Loucy (cell line): ENCODE measurements around the gene GSKIP.

Source experiments
- H2AFZ ChIP-seq: fragments of 200-600 bp; sonication (generic); 2 replicates; pipeline ENCODE4 v1.6.0; 2016; ENCODE audit warnings: antibody characterized with exemption, mild to moderate bottlenecking, low read length, moderate library complexity
- H3F3A ChIP-seq: fragments of 200-600 bp; 2 replicates; pipeline ENCODE4 v1.6.0; 2016; ENCODE audit warnings: antibody characterized with exemption, low read depth, mild to moderate bottlenecking
- H3K27me3 ChIP-seq: fragments of 200-600 bp; sonication (generic); 2 replicates; pipeline ENCODE4 v1.6.1; 2014; ENCODE audit warnings: low read length, mild to moderate bottlenecking; ENCODE audit not compliant: insufficient read depth, poor library complexity, severe bottlenecking
- H3K36me3 ChIP-seq: fragments of 200-600 bp; sonication (generic); 2 replicates; pipeline ENCODE4 v1.6.1; 2016; ENCODE audit warnings: low read length; ENCODE audit not compliant: insufficient read depth
- H3K4me1 ChIP-seq: fragments of 200-600 bp; sonication (generic); 2 replicates; pipeline ENCODE4 v1.5.1; 2014; ENCODE audit warnings: low read length, mild to moderate bottlenecking; ENCODE audit not compliant: insufficient read depth, poor library complexity, severe bottlenecking
- H3K4me2 ChIP-seq: fragments of 200-600 bp; sonication (generic); 2 replicates; pipeline ENCODE4 v1.6.0; 2014; ENCODE audit warnings: antibody characterized with exemption, low read length, low read depth, mild to moderate bottlenecking; ENCODE audit not compliant: poor library complexity, severe bottlenecking
- H3K4me3 ChIP-seq: fragments of 200-600 bp; sonication (generic); 2 replicates; pipeline ENCODE4 v1.5.1; 2014; ENCODE audit warnings: low read length, mild to moderate bottlenecking, mixed read lengths; ENCODE audit not compliant: poor library complexity, severe bottlenecking
- H3K79me2 ChIP-seq: fragments of 200-600 bp; sonication (generic); 2 replicates; pipeline ENCODE4 v1.6.1; 2014; ENCODE audit warnings: low read length; ENCODE audit not compliant: insufficient read depth
- H3K9ac ChIP-seq: fragments of 200-600 bp; sonication (generic); 2 replicates; pipeline ENCODE4 v1.6.0; 2014; ENCODE audit warnings: mild to moderate bottlenecking, low read depth, low read length, moderate library complexity; ENCODE audit not compliant: poor library complexity, severe bottlenecking
- H3K9me2 ChIP-seq: fragments of 200-600 bp; sonication (generic); replicated peaks from 2 replicates; pipeline ENCODE4 v1.6.1; 2016; ENCODE audit warnings: low read depth, low read length, mixed read lengths
- H3K9me3 ChIP-seq: fragments of 200-600 bp; sonication (generic); 2 replicates; pipeline ENCODE4 v1.6.1; 2014; ENCODE audit warnings: mild to moderate bottlenecking, antibody characterized with exemption, low read length, low read depth; ENCODE audit not compliant: insufficient read depth
- H4K20me1 ChIP-seq: fragments of 200-600 bp; sonication (generic); 2 replicates; pipeline ENCODE4 v1.6.0; 2014; ENCODE audit warnings: antibody characterized with exemption, low read length, mild to moderate bottlenecking; ENCODE audit not compliant: insufficient read depth, poor library complexity, severe bottlenecking
- CTCF ChIP-seq: fragments of 200-600 bp; sonication (generic); conservative IDR thresholded peaks from 2 replicates; pipeline ENCODE4 v1.5.1; 2014; ENCODE audit warnings: mild to moderate bottlenecking, antibody characterized with exemption, low read length
- EZH2phosphoT487 ChIP-seq: fragments of 200-600 bp; IDR thresholded peaks from 2 replicates; pipeline ENCODE4 v1.6.1; 2018; ENCODE audit warnings: antibody characterized with exemption, mild to moderate bottlenecking, moderate library complexity, borderline replicate concordance

The GSKIP gene

GRCh38 chr14:96320605-96321004 lies 42.7 kb upstream of the GSKIP start:
- H3K27me3 ChIP-seq = no peaks in the 10 kb centered on the region
- no peaks in the 10 kb centered on the region for H3F3A ChIP-seq
- no peak overlapping the region for H3K4me2 ChIP-seq

GRCh38 chr14:96324219-96324618 lies 39.1 kb upstream of the GSKIP start:
- Histone ChIP-seq H3K4me3 (no peak overlapping the region), H3K36me3 (peaks cover 47% of the 10 kb centered on the region; the same call in 1 of the 2 replicates), H4K20me1 (no peaks in the 10 kb centered on the region), H3K9ac (no peak overlapping the region), H3K4me2 (no peak overlapping the region), H3F3A (no peaks in the 10 kb centered on the region), H2AFZ (no peak overlapping the region), H3K9me3 (no peaks in the 10 kb centered on the region), H3K79me2 (no peaks in the 10 kb centered on the region), H3K9me2 (no peaks in the 10 kb centered on the region), H3K27me3 (no peaks in the 10 kb centered on the region), H3K4me1 (no peaks in the 10 kb centered on the region)
- no peak for TF ChIP-seq EZH2phosphoT487
- no peak for TF ChIP-seq CTCF

More at GRCh38 chr14:96320605-96321004, 42.7 kb upstream of the GSKIP start:
- H3K79me2 ChIP-seq = no peaks in the 10 kb centered on the region
- H3K9me3 ChIP-seq = no peaks in the 10 kb centered on the region
- H3K9me2 ChIP-seq = no peaks in the 10 kb centered on the region
- H3K4me1 ChIP-seq = no peaks in the 10 kb centered on the region
- TF ChIP-seq CTCF = no peak
- TF ChIP-seq EZH2phosphoT487 = no peak
- no peaks in the 10 kb centered on the region for H4K20me1 ChIP-seq
- no peak overlapping the region for H3K4me3 ChIP-seq
- peaks cover 42% of the 10 kb centered on the region; the same call in 1 of the 2 replicates for H3K36me3 ChIP-seq
- no peak overlapping the region for H3K9ac ChIP-seq
- no peak overlapping the region for H2AFZ ChIP-seq

GRCh38 chr14:96338551-96338950 lies 24.8 kb upstream of the GSKIP start:
- H3K9ac ChIP-seq = no peak overlapping the region

More at GRCh38 chr14:96338551-96338950, 24.8 kb upstream of the GSKIP start:
- peaks cover 24% of the 10 kb centered on the region; the same call in 1 of the 2 replicates for H3K36me3 ChIP-seq
- no peaks in the 10 kb centered on the region for H3F3A ChIP-seq
- no peaks in the 10 kb centered on the region for H3K27me3 ChIP-seq
- H3K4me1 ChIP-seq = no peaks in the 10 kb centered on the region
- H3K79me2 ChIP-seq = no peaks in the 10 kb centered on the region
- H2AFZ ChIP-seq = no peak overlapping the region
- no peak overlapping the region for H3K4me3 ChIP-seq
- no peaks in the 10 kb centered on the region for H3K9me3 ChIP-seq
- no peaks in the 10 kb centered on the region for H3K9me2 ChIP-seq
- no peaks in the 10 kb centered on the region for H4K20me1 ChIP-seq
- TF ChIP-seq CTCF (no peak), EZH2phosphoT487 (no peak)
- H3K4me2 ChIP-seq = no peak overlapping the region
